ENCODE data around the gene MRPL22.
"Not testable (repeated sequence)": the region's sequence is repeated elsewhere in the genome, so short reads cannot be mapped to it uniquely, and the experiment has no call there.

The MRPL22 gene

DNA sequence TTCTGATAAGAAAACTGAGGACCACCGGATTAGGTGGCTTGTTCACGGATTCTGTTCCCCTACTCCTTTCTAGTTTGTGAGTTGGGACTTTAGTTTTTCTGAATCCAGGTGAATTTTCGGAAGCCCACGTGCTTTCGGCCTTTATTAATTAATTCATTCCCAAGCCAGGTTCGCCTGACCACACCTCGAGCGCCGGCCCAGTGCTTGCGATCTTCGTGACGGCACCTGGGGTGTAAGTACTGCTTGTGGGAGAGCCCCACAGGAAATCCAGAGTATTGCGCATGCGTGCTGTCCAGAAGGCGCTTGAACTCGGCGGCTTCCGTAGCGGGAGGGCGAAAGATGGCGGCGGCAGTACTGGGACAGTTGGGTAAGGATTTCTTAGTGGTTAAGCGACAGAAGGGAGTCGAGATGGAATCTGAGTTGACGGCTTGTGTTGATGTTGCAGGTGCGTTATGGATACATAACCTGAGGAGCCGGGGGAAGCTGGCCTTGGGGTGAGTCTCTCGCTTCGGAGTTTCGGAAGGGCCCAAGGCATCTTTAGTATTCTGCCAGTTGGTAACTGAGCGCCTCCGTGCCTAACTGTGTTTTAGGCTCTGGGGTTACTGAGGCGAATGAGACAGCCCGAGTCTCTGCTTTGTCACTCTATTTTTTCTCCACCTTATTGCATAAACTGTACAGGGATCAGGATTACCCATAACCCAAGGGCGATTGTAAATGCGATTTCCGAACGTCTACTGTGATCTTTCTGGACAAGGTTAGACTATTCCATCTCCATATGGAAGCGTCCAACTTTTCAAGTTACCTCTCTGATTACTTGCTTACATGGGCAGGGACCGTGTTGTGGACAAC, at the start of gene MRPL22:
MRPL22 (plus strand) TSS at position 302 of the 849 bp plus-strand sequence; CDS start at position 340, 38 bp downstream.
- FAIRE-seq: peak; percentile 6

GRCh38 chr5:154892369-154892771, 48.5 kb upstream of the MRPL22 start:
- no peak for FAIRE-seq

DNA sequence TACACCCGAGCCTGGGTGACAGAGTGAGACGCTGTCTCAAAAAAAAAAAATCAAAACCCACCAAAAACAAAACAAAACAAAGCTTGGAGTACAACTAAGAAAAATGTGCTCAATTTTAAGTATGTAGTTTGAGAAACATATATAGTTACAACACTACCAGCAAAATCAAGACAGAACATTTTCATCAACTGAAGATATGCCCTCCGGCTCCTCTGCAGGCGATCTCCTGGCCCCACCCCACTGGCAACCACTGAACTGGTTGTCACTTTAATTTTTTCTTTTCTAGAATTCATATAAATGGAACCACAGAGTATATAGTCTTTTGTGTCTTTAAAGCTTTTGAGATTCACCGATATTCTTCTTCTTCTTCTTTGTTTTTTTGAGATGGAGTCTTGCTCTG, 47.5 kb upstream of the MRPL22 start:
- FAIRE-seq: no peak

DNA sequence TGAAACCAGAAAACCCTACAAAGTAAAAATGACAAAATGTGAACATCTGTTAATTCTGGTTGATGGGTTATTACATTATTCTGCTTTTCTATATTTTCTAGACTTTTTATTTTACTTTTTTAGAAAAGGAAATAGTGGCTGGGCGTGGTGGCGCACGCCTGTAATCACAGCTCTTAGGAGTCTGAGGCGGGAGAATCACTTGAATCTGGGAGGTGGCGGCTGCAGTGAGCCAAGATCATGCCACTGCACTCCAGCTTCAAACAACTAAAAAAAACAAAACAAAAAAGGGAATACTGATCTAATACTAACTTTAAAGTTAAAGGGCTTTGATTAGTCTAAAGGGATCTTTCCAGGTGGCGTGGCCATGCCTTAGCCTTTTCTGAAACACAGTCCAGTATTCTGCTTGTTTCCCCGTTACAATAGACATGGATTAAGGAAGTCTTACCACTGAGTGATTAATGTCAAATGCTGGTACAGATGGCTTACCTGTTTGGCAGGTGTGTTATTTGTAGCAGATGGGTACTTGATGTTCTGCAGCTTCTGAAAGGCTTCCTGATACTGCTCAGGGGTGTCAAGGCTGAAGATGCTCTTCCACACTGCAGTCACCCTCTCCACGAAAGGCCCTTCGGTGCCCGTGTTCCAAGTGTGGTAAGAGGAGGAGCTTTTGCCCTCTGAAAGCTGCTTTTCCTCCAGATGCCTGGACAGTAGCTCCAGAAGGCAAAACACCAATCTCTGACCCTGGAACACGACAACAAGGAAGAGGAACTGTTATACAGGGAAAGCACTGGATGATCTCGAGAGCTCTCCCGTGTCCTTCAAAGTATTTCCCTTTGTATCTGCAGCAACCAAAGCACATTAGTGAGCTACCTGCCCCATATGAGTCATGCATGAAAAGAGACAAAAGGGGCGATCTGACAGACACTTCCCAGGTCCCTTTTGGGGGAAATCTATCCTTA, 45.0 kb upstream of the MRPL22 start:
- FAIRE-seq: peak; percentile 34

DNA sequence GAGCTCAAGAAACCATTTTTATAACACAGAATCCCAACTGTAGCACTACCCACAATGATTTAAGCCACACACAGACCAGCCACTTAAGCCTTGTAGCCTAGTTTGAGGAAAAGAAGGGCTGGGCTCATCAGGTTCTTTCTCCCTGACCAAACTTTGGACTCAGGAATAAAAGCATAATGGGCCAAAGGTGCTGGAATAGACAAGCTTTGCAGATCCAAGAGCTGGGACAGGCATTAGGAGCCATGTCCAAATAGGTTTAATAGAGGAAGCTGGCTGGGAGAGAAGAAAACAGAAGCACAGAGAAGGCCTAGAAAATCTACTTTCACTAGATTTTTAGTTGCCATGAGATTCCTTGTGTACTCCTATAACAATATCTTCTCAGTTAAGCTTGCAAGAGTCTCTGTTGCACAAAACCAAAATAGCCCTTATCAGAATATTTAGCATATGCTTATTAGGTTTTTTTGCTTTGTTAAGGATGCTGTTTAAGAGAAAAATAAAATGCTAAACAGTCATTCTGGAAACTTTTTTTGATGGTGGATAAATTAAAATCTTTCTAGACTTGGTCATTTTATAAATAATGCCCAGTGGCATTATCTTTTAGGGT, 44.2 kb upstream of the MRPL22 start:
- no peak for FAIRE-seq

DNA sequence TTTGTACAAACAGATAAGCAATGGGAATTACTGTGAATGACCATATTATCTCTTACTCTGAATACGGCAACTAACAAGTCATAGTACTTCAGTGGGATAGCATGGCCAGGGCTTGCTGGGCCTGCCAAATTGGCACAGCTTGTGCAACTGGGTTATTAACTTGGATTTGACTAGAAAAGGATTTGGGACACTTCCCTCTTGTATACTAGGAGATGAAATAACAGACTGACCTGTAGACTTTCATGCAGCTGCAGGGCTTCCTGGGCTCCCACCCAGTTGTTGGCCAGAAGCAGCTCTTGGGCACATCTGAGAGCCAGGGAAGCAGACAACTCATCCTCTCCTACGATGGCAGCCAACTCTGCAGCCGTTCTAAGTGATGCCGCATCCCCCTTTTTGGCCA, 42.7 kb upstream of the MRPL22 start:
- no peak for FAIRE-seq

- no peak for FAIRE-seq
Observed at GRCh38 chr5:154899151-154899816, 41.6 kb upstream of the MRPL22 start.

GRCh38 chr5:154900066-154900465, 40.8 kb upstream of the MRPL22 start:
- no peak for FAIRE-seq

- no peak for FAIRE-seq
Observed at GRCh38 chr5:154901276-154901675, 39.6 kb upstream of the MRPL22 start.

DNA sequence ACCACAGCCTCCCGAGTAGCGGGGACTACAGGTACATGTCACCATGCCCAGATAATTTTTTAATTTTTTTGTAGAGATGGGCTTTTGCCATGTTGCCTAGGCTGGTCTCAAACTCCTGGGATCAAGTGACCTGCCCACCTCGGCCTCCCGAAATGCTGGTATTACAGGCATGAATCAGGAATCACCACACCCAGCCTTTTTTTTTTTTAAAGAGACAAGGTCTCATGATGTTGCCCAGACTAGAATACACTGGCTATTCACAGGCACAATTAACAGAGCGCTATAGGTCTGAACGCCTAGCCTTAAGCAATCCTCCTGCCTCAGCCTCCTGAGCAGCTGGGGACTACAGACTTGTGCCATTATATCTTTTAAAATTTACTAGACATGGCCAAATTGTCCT, 39.0 kb upstream of the MRPL22 start:
- no peak for FAIRE-seq

- not testable (repeated sequence) for FAIRE-seq
Observed at GRCh38 chr5:154905601-154906000, 35.3 kb upstream of the MRPL22 start.

DNA sequence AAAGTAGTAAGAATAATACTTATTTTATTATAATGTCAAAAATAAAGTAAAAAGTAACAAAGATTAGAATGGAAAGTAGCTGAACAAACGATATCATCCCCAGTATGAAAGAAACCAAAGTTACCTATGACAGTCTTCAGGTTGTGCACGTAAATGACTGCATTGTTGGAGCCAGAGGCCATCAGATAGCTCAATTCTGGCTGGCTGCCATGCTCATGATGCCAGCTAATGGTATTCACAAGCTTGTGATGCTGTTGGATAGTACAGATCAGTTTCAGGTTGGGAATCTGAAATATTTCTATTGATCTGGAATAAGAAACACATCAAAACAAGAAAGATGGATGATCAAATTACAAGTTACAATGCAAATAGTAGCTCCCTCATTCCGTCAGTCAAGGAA, 24.0 kb upstream of the MRPL22 start:
- FAIRE-seq: no peak

- FAIRE-seq: no peak
Observed at GRCh38 chr5:154917757-154918156, 23.1 kb upstream of the MRPL22 start.

DNA sequence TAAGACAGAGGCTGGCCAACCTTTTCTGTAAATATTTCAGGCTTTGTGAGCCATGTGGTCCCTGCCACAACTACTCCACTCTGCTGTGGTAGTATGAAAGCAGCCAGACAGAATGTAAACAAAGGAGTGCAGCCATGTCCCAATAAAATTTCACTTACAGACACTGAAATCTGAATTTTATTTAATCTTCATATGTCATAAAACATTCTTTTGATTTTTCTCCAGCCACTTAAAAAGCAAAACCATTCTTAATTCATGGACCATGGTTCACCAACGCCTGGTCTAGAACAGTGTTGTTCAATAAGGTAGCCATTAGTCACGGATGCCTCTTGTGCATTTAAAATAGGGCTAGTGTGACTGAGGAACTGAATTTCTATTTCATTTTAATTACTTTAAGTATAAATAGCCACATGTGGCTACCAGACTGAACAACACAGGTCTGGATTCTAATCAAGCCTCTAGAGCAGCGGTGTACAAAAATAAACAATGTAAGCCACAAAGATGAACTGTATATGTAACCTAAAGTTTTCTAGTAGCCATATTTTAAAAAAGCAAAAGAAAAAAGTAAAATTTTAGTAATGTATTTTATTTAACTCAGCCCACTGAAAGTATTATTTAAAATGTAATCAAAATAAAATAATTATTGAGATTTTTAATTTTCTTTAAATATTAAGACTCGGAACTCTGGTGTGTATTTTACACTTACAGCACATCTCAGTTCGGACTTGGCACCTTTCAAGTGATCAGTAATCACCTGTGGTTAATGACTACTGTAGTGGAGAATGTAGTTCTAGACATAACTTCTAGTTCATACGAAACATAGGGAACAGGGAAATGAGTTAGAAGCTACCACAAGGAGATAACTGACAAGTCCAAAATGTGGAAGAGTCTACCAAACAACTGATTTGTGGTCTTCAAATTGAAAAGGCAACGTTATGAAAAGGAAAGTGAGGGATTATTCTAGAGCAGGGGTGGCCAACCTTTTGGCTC, 17.1 kb upstream of the MRPL22 start:
- peak; percentile 52 for FAIRE-seq

DNA sequence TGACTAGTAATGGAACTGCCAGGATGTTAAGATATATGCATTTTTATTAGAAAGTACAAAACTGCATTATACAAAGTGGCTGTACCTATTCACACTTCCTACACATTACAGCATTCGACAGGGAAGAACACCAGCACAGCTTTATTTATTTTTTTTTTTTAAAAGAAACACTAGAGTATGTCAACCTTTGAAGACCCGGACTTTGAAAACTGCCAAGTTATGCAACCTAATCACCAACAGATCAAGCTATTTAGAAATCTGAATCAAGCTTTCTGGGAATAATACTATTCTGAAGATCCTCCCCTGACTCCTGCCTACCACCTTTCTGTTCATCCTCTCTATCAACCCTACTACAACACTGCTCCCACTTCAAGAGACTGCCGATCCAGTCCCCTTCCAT, 7.3 kb upstream of the MRPL22 start:
- no peak for FAIRE-seq

DNA sequence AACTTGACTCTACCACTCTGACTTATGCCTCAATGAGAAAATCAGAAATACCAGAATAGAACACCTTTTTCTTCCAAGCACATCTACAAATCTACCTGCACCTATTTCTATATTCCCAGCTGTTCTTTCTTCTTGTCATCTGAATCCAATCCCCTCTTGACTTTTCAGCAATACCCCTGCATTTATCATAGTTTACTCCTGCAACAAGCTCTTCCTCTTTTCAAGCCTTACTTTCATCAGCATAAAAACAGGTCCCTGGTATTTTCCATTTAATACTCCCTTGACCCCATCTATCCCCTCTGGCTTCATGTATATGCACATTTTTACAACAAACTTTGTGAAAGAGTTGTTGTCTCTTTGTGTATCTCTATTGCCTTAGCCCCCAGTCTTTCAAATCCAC, 6.0 kb upstream of the MRPL22 start:
- FAIRE-seq: no peak

- FAIRE-seq: no peak
Observed at GRCh38 chr5:154937186-154937717, 3.6 kb upstream of the MRPL22 start.

GRCh38 chr5:154937718-154938466, 3.0 kb upstream of the MRPL22 start, which contains the start of gene GEMIN5:
Gene GEMIN5 (minus strand): TSS chr5:154938211. CDS start chr5:154938133, 78 bp downstream.
- FAIRE-seq: no peak

GRCh38 chr5:154939387-154939786, 1.5 kb upstream of the MRPL22 start:
- FAIRE-seq: not testable (repeated sequence)

DNA sequence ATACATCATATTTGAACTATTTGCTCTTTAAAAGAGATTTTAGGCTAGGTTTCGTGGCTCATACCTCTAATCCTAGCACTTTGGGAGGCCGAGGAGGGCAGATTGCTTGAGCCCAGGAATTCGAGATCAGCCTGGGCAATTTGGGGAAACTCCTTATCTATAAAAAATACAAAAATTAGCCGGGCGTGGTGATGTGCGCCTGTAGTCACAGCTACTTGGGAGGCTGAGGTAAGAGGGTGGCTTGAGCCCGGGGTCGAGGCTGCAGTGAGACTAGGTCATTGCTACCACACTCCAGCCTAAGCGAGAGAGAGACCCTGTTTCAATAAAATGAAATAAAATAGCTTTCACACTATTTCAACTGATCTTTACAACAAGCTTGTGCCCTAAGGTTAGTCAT, 500 bp upstream of the MRPL22 start:
- FAIRE-seq: no peak
